Breast epithelium (tissue), 4 donors: ENCODE data around the gene HOXA6. TPM values are rescaled to one million over a fixed set of nuclear protein-coding genes. Genes with fewer than 3 reads are reported as not detected.

Experiments
- DNase-seq, 2 donors: peaks; one replicate each; pipeline ENCODE4 v3.0.0-alpha.2; 2019; ENCODE audit warnings: low spot score in 2 of 2
- H3K27ac ChIP-seq, 2 donors: fragments of 200-600 bp; sonication (generic) in 1 of 2; one replicate each; pipeline ENCODE4 v1.5.1; 2016 to 2019; ENCODE audit warnings: mild to moderate bottlenecking in 1 of 2
- H3K27me3 ChIP-seq, 2 donors: fragments of 200-600 bp; sonication (generic) in 1 of 2; one replicate each; pipeline versions ENCODE4 v1.5.1 to v1.6.0; 2017 to 2019; ENCODE audit warnings: control low read depth in 1 of 2, mild to moderate bottlenecking in 1 of 2
- H3K36me3 ChIP-seq: fragments of 200-600 bp; one replicate; pipeline ENCODE4 v1.5.1; 2019
- H3K4me1 ChIP-seq, 2 donors: fragments of 200-600 bp; sonication (generic); one replicate each; pipeline ENCODE4 v1.5.1; 2016 to 2019; ENCODE audit warnings: control low read depth in 1 of 2
- H3K4me3 ChIP-seq, 3 donors: fragments of 200-600 bp; sonication (generic); 1 replicate in 2 of 3; 2 replicates in 1 of 3; pipeline ENCODE4 v1.5.1; 2016 to 2019; ENCODE audit warnings: mild to moderate bottlenecking in 3 of 3, moderate library complexity in 2 of 3
- H3K9me3 ChIP-seq, 2 donors: fragments of 200-600 bp; sonication (generic) in 1 of 2; one replicate each; pipeline ENCODE4 v1.5.1; 2016 to 2019; ENCODE audit warnings: control low read depth in 1 of 2
- CTCF ChIP-seq, 3 donors: fragments of 450-650 bp; IDR thresholded peaks; one replicate each; pipeline ENCODE4 v1.5.1; 2016 to 2017; ENCODE audit warnings: antibody characterized with exemption in 3 of 3, mild to moderate bottlenecking in 3 of 3, moderate library complexity in 3 of 3
- POLR2A ChIP-seq: fragments of 450-650 bp; IDR thresholded peaks from one replicate; pipeline ENCODE4 v1.6.1; 2016; ENCODE audit warnings: antibody characterized with exemption, mild to moderate bottlenecking, moderate library complexity
- POLR2AphosphoS5 ChIP-seq, 3 donors: sonication (generic); formaldehyde crosslinking; IDR thresholded peaks; one replicate each; pipeline ENCODE4 v1.6.1; 2017; ENCODE audit warnings: antibody characterized with exemption in 3 of 3
- intact Hi-C: fragments of 100-400 bp; cut with DNase I; formaldehyde crosslinking; loops from one replicate; pipeline ENCODE4 v1.15.1; 2023; ENCODE audit warnings: low total_unique reads
- total RNA-seq, 3 donors: library from RNA; depleted of rRNA; stranded (reverse); fragments of >200 nt; gene quantifications; one replicate each; pipeline ENCODE4 v1.1.0, GENCODE V29; 2016

HOXA6 gene
- total RNA-seq, 3 donors from 2014 or later, result 7.9 to 16.0 (median 9.0) TPM

GRCh38 chr7:27098578-27099451 is 48.8 kb downstream of the HOXA6 start:
- Histone ChIP-seq H3K36me3 (no peaks in the 10 kb centered on the region), H3K27me3 (no peaks in the 10 kb centered on the region), H3K4me1 (peaks cover 0 to 3% of the 10 kb centered on the region in 2 donors), H3K4me3 (peak overlapping the region; percentile 40 to 99 (median 83)), H3K27ac (peak overlapping the region; percentile 98 to 99), H3K9me3 (no peaks in the 10 kb centered on the region)
- TF ChIP-seq POLR2A, result no peak
- TF ChIP-seq POLR2AphosphoS5 (IDR thresholded peaks at IDR 0.05), result peak in 2 of 3 donors; percentile 21 to 44
- no peak for TF ChIP-seq CTCF (IDR thresholded peaks at IDR 0.05)
- intact Hi-C loops, result loop anchor here (5.0 kb wide), 2 partner anchors 43 to 608 kb away; partner anchors contain the start of gene HOXA5
- no peak for DNase-seq

- intact Hi-C loops, result loop anchor here (5.0 kb wide), 2 partner anchors 44 to 609 kb away; partner anchors contain the start of gene HOXA5
- H3K9me3 ChIP-seq, result no peaks in the 10 kb centered on the region
- peak overlapping the region; percentile 98 to 99 for H3K27ac ChIP-seq
- H3K4me3 ChIP-seq, result peak overlapping the region; percentile 83 to 99 (median 84)
- H3K36me3 ChIP-seq, result no peaks in the 10 kb centered on the region
- no peak for TF ChIP-seq POLR2A
- TF ChIP-seq POLR2AphosphoS5 (IDR thresholded peaks at IDR 0.05), result no peak
- TF ChIP-seq CTCF (IDR thresholded peaks at IDR 0.05), result no peak
- no peak for DNase-seq
- H3K4me1 ChIP-seq, result peaks cover 0 to 3% of the 10 kb centered on the region in 2 donors
- no peaks in the 10 kb centered on the region for H3K27me3 ChIP-seq
Observed at GRCh38 chr7:27097686-27098577, 49.6 kb downstream of the HOXA6 start.

GRCh38 chr7:27096768-27097514 is 50.6 kb downstream of the HOXA6 start:
- H3K36me3 ChIP-seq, result no peaks in the 10 kb centered on the region
- DNase-seq, result no peak
- peak overlapping the region; percentile 98 to 99 for H3K27ac ChIP-seq
- peaks cover 0 to 3% of the 10 kb centered on the region in 2 donors for H3K4me1 ChIP-seq
- H3K27me3 ChIP-seq, result no peaks in the 10 kb centered on the region
- intact Hi-C loops, result loop anchor here (5.0 kb wide), 2 partner anchors 45 to 610 kb away; partner anchors contain the start of gene HOXA5
- TF ChIP-seq POLR2AphosphoS5 (IDR thresholded peaks at IDR 0.05), result peak in 1 of 3 donors; percentile 43
- no peak for TF ChIP-seq POLR2A
- no peaks in the 10 kb centered on the region for H3K9me3 ChIP-seq
- peak overlapping the region; percentile 83 to 99 (median 84) for H3K4me3 ChIP-seq

GRCh38 chr7:27095897-27096767 is 51.4 kb downstream of the HOXA6 start, which contains the start of gene HOXA1:
Gene HOXA1 (minus strand): TSS chr7:27096000. CDS start chr7:27095912, 88 bp downstream.
- peak; percentile 63 to 87 for DNase-seq
- intact Hi-C loops, result loop anchor here (5.0 kb wide), 2 partner anchors 46 to 611 kb away; partner anchors contain the start of gene HOXA5
- no peaks in the 10 kb centered on the region for H3K27me3 ChIP-seq

More at GRCh38 chr7:27095897-27096767, 51.4 kb downstream of the HOXA6 start, which contains the start of gene HOXA1:
- Histone ChIP-seq H3K36me3 (no peaks in the 10 kb centered on the region), H3K9me3 (no peaks in the 10 kb centered on the region), H3K27ac (peak within 1 kb of the TSS; percentile 98 to 99), H3K4me1 (peaks cover 0 to 3% of the 10 kb centered on the region in 2 donors), H3K4me3 (peak within 1 kb of the TSS; percentile 83 to 99 (median 84))
- TF ChIP-seq CTCF (IDR thresholded peaks at IDR 0.05) (no peak), POLR2AphosphoS5 (IDR thresholded peaks at IDR 0.05) (peak in 2 of 3 donors; percentile 56 to 75), POLR2A (peak; percentile 56)

Other genes starting within 250 kb of the HOXA6 start
- gene HOXA1, start 51.8 kb downstream of the HOXA6 start, total RNA-seq, result under 1 TPM; 0.33 to 0.80 (median 0.44) TPM
- 1 to 10 TPM in 2 of 3 donors, under 1 TPM in 1; 0.80 to 5.4 (median 1.3) TPM for gene HOXA2, start 45.1 kb downstream of the HOXA6 start, total RNA-seq
- 1 to 10 TPM in 2 of 3 donors, under 1 TPM in 1; 0.80 to 2.8 (median 2.0) TPM for gene HOXA4, start 17.0 kb downstream of the HOXA6 start, total RNA-seq
- 10 to 100 TPM; 11.5 to 48.7 (median 22.6) TPM for gene HOXA5, start 4.1 kb downstream of the HOXA6 start, total RNA-seq
- 1 to 10 TPM; 4.5 to 6.4 (median 4.6) TPM for gene HOXA3, start 4.8 kb upstream of the HOXA6 start, total RNA-seq
- gene HOXA7, start 8.9 kb upstream of the HOXA6 start, total RNA-seq, result 1 to 10 TPM; 4.6 to 8.8 (median 6.2) TPM
- 10 to 100 TPM in 1 of 3 donors, 1 to 10 TPM in 2; 7.5 to 18.4 (median 9.0) TPM for gene HOXA9, start 17.8 kb upstream of the HOXA6 start, total RNA-seq
- gene HOXA10, start 26.5 kb upstream of the HOXA6 start, total RNA-seq, result 10 to 100 TPM in 1 of 3 donors, 1 to 10 TPM in 2; 2.3 to 21.1 (median 5.2) TPM
- gene HOXA11, start 37.5 kb upstream of the HOXA6 start, total RNA-seq, result 1 to 10 TPM in 1 of 3 donors, not detected in 2; 1.9 TPM
- gene HOXA13, start 52.3 kb upstream of the HOXA6 start, total RNA-seq, result under 1 TPM in 2 of 3 donors, not detected in 1; 0.16 to 0.33 TPM
- gene EVX1, start 95.0 kb upstream of the HOXA6 start, total RNA-seq, result not detected